ENCODE measurements around the gene PGD.

PGD gene

GRCh38 chr1:10379676-10380075, 19.2 kb upstream of the PGD start:
- Histone ChIP-seq H3K4me1 (ENCODE audit: control insufficient read depth, insufficient read depth, low read length) (no peaks in the 10 kb centered on the region), H3K27me3 (ENCODE audit: control insufficient read depth, insufficient read depth, low read length, poor library complexity, severe bottlenecking) (no peaks in the 10 kb centered on the region), H3K27ac (ENCODE audit: insufficient read depth, low read depth, low read length, poor library complexity, severe bottlenecking) (no peak overlapping the region), H3K9me3 (ENCODE audit: control insufficient read depth, low read length) (no peaks in the 10 kb centered on the region), H3K4me3 (ENCODE audit: insufficient read depth, low read depth, low read length) (no peak overlapping the region), H3K36me3 (ENCODE audit: control insufficient read depth, insufficient read depth, low read length) (peaks cover 29% of the 10 kb centered on the region)
- WGBS, 2 experiments = 95 to 96% methylated on average over 6 of the region's 6 CpGs

GRCh38 chr1:10380594-10381275, 18.1 kb upstream of the PGD start:
- Histone ChIP-seq H3K36me3 (ENCODE audit: control insufficient read depth, insufficient read depth, low read length) (peaks cover 21% of the 10 kb centered on the region), H3K27ac (ENCODE audit: insufficient read depth, low read depth, low read length, poor library complexity, severe bottlenecking) (no peak overlapping the region)

GRCh38 chr1:10383630-10384029, 15.2 kb upstream of the PGD start:
- H3K36me3 ChIP-seq (ENCODE audit: control insufficient read depth, insufficient read depth, low read length) = peaks cover 12% of the 10 kb centered on the region

More at GRCh38 chr1:10380594-10381275, 18.1 kb upstream of the PGD start:
- H3K4me3 ChIP-seq (ENCODE audit: insufficient read depth, low read depth, low read length) = no peak overlapping the region
- no peaks in the 10 kb centered on the region for H3K27me3 ChIP-seq (ENCODE audit: control insufficient read depth, insufficient read depth, low read length, poor library complexity, severe bottlenecking)
- 88 to 95% methylated on average over 5 of the region's 5 CpGs for WGBS, 2 experiments
- no peaks in the 10 kb centered on the region for H3K4me1 ChIP-seq (ENCODE audit: control insufficient read depth, insufficient read depth, low read length)
- no peaks in the 10 kb centered on the region for H3K9me3 ChIP-seq (ENCODE audit: control insufficient read depth, low read length)

GRCh38 chr1:10384219-10384618, 14.6 kb upstream of the PGD start:
- no peak overlapping the region for H3K4me3 ChIP-seq (ENCODE audit: insufficient read depth, low read depth, low read length)
- no peak overlapping the region for H3K27ac ChIP-seq (ENCODE audit: insufficient read depth, low read depth, low read length, poor library complexity, severe bottlenecking)
- H3K36me3 ChIP-seq (ENCODE audit: control insufficient read depth, insufficient read depth, low read length) = peaks cover 7% of the 10 kb centered on the region
- no peaks in the 10 kb centered on the region for H3K27me3 ChIP-seq (ENCODE audit: control insufficient read depth, insufficient read depth, low read length, poor library complexity, severe bottlenecking)
- peaks cover 15% of the 10 kb centered on the region for H3K4me1 ChIP-seq (ENCODE audit: control insufficient read depth, insufficient read depth, low read length)
- 94 to 97% methylated on average over 8 of the region's 8 CpGs for WGBS, 2 experiments
- H3K9me3 ChIP-seq (ENCODE audit: control insufficient read depth, low read length) = no peaks in the 10 kb centered on the region

More at GRCh38 chr1:10383630-10384029, 15.2 kb upstream of the PGD start:
- Histone ChIP-seq H3K9me3 (ENCODE audit: control insufficient read depth, low read length) (no peaks in the 10 kb centered on the region), H3K4me1 (ENCODE audit: control insufficient read depth, insufficient read depth, low read length) (peaks cover 13% of the 10 kb centered on the region), H3K27ac (ENCODE audit: insufficient read depth, low read depth, low read length, poor library complexity, severe bottlenecking) (no peak overlapping the region), H3K27me3 (ENCODE audit: control insufficient read depth, insufficient read depth, low read length, poor library complexity, severe bottlenecking) (no peaks in the 10 kb centered on the region), H3K4me3 (ENCODE audit: insufficient read depth, low read depth, low read length) (no peak overlapping the region)
- WGBS, 2 experiments = 81 to 82% methylated on average over 4 of the region's 4 CpGs

GRCh38 chr1:10386761-10387676, 11.8 kb upstream of the PGD start:
- Histone ChIP-seq H3K4me3 (ENCODE audit: insufficient read depth, low read depth, low read length) (no peak overlapping the region), H3K9me3 (ENCODE audit: control insufficient read depth, low read length) (no peaks in the 10 kb centered on the region), H3K27me3 (ENCODE audit: control insufficient read depth, insufficient read depth, low read length, poor library complexity, severe bottlenecking) (no peaks in the 10 kb centered on the region), H3K36me3 (ENCODE audit: control insufficient read depth, insufficient read depth, low read length) (no peaks in the 10 kb centered on the region), H3K4me1 (ENCODE audit: control insufficient read depth, insufficient read depth, low read length) (peaks cover 15% of the 10 kb centered on the region), H3K27ac (ENCODE audit: insufficient read depth, low read depth, low read length, poor library complexity, severe bottlenecking) (peak overlapping the region; percentile 81)
- 87 to 88% methylated on average over 11 to 12 of the region's 12 CpGs for WGBS, 2 experiments

- Histone ChIP-seq H3K4me3 (ENCODE audit: insufficient read depth, low read depth, low read length) (no peak overlapping the region), H3K36me3 (ENCODE audit: control insufficient read depth, insufficient read depth, low read length) (no peaks in the 10 kb centered on the region), H3K27ac (ENCODE audit: insufficient read depth, low read depth, low read length, poor library complexity, severe bottlenecking) (peak overlapping the region; percentile 81), H3K9me3 (ENCODE audit: control insufficient read depth, low read length) (no peaks in the 10 kb centered on the region), H3K4me1 (ENCODE audit: control insufficient read depth, insufficient read depth, low read length) (peaks cover 15% of the 10 kb centered on the region), H3K27me3 (ENCODE audit: control insufficient read depth, insufficient read depth, low read length, poor library complexity, severe bottlenecking) (no peaks in the 10 kb centered on the region)
- 54 to 65% methylated on average over 3 of the region's 3 CpGs for WGBS, 2 experiments
Measured at GRCh38 chr1:10387677-10388386, 11.0 kb upstream of the PGD start.

- 87 to 90% methylated on average over 3 of the region's 3 CpGs for WGBS, 2 experiments
- Histone ChIP-seq H3K36me3 (ENCODE audit: control insufficient read depth, insufficient read depth, low read length) (no peaks in the 10 kb centered on the region), H3K27ac (ENCODE audit: insufficient read depth, low read depth, low read length, poor library complexity, severe bottlenecking) (peak overlapping the region; percentile 81), H3K9me3 (ENCODE audit: control insufficient read depth, low read length) (no peaks in the 10 kb centered on the region), H3K27me3 (ENCODE audit: control insufficient read depth, insufficient read depth, low read length, poor library complexity, severe bottlenecking) (no peaks in the 10 kb centered on the region), H3K4me3 (ENCODE audit: insufficient read depth, low read depth, low read length) (no peak overlapping the region), H3K4me1 (ENCODE audit: control insufficient read depth, insufficient read depth, low read length) (peaks cover 15% of the 10 kb centered on the region)
Measured at GRCh38 chr1:10388387-10388715, 10.5 kb upstream of the PGD start.

GRCh38 chr1:10389271-10389973, 9.4 kb upstream of the PGD start:
- no peak overlapping the region for H3K27ac ChIP-seq (ENCODE audit: insufficient read depth, low read depth, low read length, poor library complexity, severe bottlenecking)

GRCh38 chr1:10396870-10397269, 2.0 kb upstream of the PGD start:
- Histone ChIP-seq H3K36me3 (ENCODE audit: control insufficient read depth, insufficient read depth, low read length) (no peaks in the 10 kb centered on the region), H3K27ac (ENCODE audit: insufficient read depth, low read depth, low read length, poor library complexity, severe bottlenecking) (no peak overlapping the region), H3K4me1 (ENCODE audit: control insufficient read depth, insufficient read depth, low read length) (no peaks in the 10 kb centered on the region), H3K4me3 (ENCODE audit: insufficient read depth, low read depth, low read length) (no peak overlapping the region), H3K27me3 (ENCODE audit: control insufficient read depth, insufficient read depth, low read length, poor library complexity, severe bottlenecking) (no peaks in the 10 kb centered on the region), H3K9me3 (ENCODE audit: control insufficient read depth, low read length) (no peaks in the 10 kb centered on the region)
- 93 to 99% methylated on average over 3 of the region's 3 CpGs for WGBS, 2 experiments

More at GRCh38 chr1:10389271-10389973, 9.4 kb upstream of the PGD start:
- Histone ChIP-seq H3K4me1 (ENCODE audit: control insufficient read depth, insufficient read depth, low read length) (peaks cover 15% of the 10 kb centered on the region), H3K36me3 (ENCODE audit: control insufficient read depth, insufficient read depth, low read length) (no peaks in the 10 kb centered on the region), H3K9me3 (ENCODE audit: control insufficient read depth, low read length) (no peaks in the 10 kb centered on the region), H3K27me3 (ENCODE audit: control insufficient read depth, insufficient read depth, low read length, poor library complexity, severe bottlenecking) (no peaks in the 10 kb centered on the region), H3K4me3 (ENCODE audit: insufficient read depth, low read depth, low read length) (no peak overlapping the region)
- 91 to 95% methylated on average over 5 to 6 of the region's 6 CpGs for WGBS, 2 experiments

All from ectodermal cell (in vitro differentiated cells).